AG10803 (cell line): ENCODE results near the gene CCSAP.

Experiments used
- DNase-seq: peaks from one replicate; pipeline ENCODE4 v3.0.0; 2010; ENCODE audit warnings: low read depth
- H3K4me3 ChIP-seq: 2 replicates; pipeline ENCODE4 v1.5.1; 2011; ENCODE audit warnings: mild to moderate bottlenecking, low read length, control low read depth
- CTCF ChIP-seq: conservative IDR thresholded peaks from 2 replicates; pipeline ENCODE4 v1.5.1; 2011; ENCODE audit warnings: mild to moderate bottlenecking, low read length, control low read depth, inconsistent platforms

The CCSAP gene

GRCh38 chr1:229376521-229376920 is 33.7 kb upstream of the CCSAP start:
- TF ChIP-seq CTCF: no peak
- DNase-seq: no peak
- H3K4me3 ChIP-seq: no peak overlapping the region

- TF ChIP-seq CTCF: no peak
- DNase-seq: no peak
- H3K4me3 ChIP-seq: no peak overlapping the region
Measured at GRCh38 chr1:229374485-229374884, 31.6 kb upstream of the CCSAP start.

DNA sequence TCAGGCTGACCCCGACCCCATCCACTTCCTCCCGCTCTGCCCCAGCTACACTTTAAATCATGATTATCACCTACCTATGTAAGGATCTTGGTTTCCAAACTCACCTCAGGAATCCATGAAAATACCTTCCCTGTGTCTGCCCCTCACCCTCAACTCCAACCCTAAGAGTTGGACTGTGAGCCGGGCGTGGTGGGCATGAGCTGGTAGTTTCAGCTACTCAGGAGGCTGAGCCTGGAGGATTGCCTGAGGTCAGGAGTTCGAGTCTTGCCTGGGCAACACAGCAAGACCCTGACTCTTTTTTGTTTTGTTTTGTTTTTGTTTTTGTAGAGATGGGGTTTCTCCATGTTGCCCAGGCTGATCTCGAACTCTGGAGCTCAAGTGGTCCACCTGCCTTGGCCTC is 30.5 kb upstream of the CCSAP start:
- TF ChIP-seq CTCF: no peak
- no peak overlapping the region for H3K4me3 ChIP-seq

GRCh38 chr1:229372251-229372650 is 29.4 kb upstream of the CCSAP start:
- DNase-seq: no peak
- no peak overlapping the region for H3K4me3 ChIP-seq
- TF ChIP-seq CTCF: no peak

More for the DNA sequence above, 30.5 kb upstream of the CCSAP start:
- no peak for DNase-seq

DNA sequence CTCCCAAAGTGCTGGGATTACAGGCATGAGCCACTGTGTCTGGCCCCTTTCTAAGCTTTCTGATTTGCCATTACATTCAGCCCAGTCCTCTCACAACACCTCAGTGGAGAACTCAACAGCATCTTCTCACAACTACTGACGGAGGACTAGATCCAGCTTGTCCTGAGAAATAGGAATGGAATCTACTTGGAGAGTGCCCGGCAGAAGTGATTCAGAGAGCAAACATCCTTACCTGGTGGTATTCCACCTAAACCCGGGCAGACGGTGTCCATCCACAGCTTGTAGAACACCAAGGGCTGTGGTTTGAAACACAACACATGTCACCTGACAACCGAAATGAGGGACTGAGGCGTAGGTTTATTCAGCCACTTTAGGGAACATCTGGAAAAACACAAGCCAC is 28.8 kb upstream of the CCSAP start:
- DNase-seq: no peak
- H3K4me3 ChIP-seq: no peak overlapping the region
- TF ChIP-seq CTCF: no peak

DNA sequence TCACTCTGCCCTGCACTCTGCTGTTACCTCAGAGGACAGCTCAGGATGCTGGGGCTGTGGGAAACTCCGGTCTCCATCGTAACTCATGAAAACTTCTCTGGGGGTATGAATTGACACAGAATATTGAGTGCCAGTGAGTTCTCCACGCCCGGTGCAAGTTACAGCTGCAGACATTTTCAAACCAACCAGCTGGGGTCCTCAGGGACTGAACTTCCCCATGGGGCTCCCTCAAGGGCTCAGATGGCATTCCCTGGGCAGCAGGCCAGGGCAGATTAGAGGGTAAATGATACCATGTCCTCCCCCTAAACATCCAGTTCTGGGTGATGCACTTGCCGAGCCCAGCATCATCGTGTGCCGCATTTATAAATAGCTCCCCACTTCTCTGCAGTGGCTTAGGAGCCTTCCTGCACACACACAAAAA is 27.8 kb upstream of the CCSAP start:
- no peak for TF ChIP-seq CTCF
- H3K4me3 ChIP-seq: no peak overlapping the region
- no peak for DNase-seq

DNA sequence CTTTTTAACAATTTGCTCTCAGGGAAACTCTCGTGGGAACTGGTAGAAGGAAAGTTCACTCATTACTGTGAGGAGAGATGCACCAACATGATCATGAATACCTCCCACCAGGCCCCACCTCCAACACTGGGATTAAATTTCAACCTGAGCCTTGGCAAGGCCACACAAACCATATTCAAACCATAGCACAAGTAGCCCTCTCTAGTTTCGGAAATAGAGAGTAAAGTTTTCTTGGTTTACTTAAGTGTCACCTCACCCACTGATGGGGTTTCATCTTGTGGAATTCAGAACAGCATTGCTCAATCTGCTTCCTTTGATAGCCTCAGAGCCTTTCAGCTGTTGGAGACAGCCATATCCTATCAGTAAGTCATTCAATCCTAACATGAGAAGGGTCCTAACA is 25.5 kb upstream of the CCSAP start:
- no peak overlapping the region for H3K4me3 ChIP-seq
- no peak for TF ChIP-seq CTCF
- no peak for DNase-seq
